Astrocyte of the cerebellum (primary cell): Measurements from ENCODE around the gene CHCHD6.

Experiments
- DNase-seq: peaks from one replicate; pipeline ENCODE4 v3.0.0-alpha.2; 2011; ENCODE audit warnings: low read depth
- H3K4me3 ChIP-seq: 2 replicates; pipeline ENCODE4 v1.5.1; 2011; ENCODE audit warnings: mild to moderate bottlenecking, low read depth, low read length, moderate library complexity
- in situ Hi-C: cut with HindIII; loops from 2 replicates; pipeline ENCODE4 v1.10.0; 2017; ENCODE audit warnings: low sequenced_read_pairs
- TF ChIP-seq, protein P1 (sequence below): IDR thresholded peaks from 2 replicates; pipeline ENCODE4 v1.5.1; 2012; ENCODE audit warnings: low read length, low read depth, moderate library complexity, mild to moderate bottlenecking; ENCODE audit errors: missing control alignments

Gene CHCHD6

DNA sequence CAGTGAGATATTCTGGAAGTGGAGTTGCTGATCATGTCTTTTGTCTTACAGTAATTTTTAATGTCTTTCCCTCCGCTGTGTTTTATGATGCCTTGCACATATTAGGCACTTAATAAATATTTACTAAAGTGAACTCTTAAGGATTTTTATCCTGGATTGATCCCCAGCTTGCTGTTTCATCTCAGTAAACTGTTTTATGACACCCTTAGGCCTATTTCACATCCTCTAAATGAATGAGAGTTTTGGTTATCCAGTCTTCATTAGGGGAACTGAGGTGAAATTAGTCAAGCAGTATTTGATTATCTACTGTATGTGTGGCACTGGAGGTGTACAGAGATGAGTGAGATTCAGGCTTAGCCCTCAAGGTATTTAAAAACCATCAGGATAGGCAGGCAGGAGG lies 19.8 kb downstream of the CHCHD6 start:
- no peak for DNase-seq
- in situ Hi-C loops, result no loop called here
- no peak overlapping the region for H3K4me3 ChIP-seq
- TF ChIP-seq, protein P1, sequence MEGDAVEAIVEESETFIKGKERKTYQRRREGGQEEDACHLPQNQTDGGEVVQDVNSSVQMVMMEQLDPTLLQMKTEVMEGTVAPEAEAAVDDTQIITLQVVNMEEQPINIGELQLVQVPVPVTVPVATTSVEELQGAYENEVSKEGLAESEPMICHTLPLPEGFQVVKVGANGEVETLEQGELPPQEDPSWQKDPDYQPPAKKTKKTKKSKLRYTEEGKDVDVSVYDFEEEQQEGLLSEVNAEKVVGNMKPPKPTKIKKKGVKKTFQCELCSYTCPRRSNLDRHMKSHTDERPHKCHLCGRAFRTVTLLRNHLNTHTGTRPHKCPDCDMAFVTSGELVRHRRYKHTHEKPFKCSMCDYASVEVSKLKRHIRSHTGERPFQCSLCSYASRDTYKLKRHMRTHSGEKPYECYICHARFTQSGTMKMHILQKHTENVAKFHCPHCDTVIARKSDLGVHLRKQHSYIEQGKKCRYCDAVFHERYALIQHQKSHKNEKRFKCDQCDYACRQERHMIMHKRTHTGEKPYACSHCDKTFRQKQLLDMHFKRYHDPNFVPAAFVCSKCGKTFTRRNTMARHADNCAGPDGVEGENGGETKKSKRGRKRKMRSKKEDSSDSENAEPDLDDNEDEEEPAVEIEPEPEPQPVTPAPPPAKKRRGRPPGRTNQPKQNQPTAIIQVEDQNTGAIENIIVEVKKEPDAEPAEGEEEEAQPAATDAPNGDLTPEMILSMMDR, result no peak

DNA sequence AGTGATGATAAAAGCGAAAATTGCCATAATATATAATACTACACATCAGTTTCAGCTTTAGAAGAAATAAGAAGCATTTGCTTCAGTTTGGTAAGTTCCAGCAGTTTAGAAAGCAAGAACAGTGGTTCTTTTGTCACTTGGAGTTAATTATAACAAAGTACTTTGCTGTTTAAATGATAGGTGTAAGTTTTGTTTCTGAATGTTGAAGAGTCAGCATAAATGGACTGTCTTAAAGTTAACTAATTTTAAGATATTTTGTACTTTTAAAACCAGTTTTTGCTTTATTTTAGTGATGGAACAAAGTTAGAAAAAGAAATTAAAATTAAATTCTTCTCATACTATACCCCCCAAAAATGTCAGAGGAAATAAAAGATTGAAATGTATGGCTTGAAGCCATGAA lies 24.6 kb downstream of the CHCHD6 start:
- TF ChIP-seq, protein P1, result no peak
- H3K4me3 ChIP-seq, result no peak overlapping the region
- no peak for DNase-seq
- in situ Hi-C loops, result no loop called here

DNA sequence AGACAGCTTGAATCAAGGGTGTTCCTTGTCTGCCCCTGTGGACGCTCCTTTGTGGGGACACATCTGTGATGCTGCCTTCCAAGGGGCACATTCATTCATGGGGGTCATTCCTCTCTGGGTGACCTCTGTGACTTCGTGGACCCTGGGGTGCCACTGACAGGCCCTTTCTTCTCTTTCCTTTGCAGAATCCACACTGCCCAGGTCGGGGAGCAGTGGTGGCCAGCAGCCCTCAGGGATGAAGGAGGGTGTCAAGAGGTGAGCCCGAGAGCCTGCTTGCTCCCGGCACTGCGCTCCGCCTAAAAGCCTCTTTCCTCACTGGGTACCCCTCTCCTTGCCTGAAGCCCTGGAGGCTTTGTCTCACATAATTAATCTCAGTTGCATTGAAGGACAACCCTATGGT lies 26.3 kb downstream of the CHCHD6 start:
- no peak for DNase-seq
- H3K4me3 ChIP-seq, result no peak overlapping the region
- TF ChIP-seq, protein P1, result no peak
- in situ Hi-C loops, result no loop called here

DNA sequence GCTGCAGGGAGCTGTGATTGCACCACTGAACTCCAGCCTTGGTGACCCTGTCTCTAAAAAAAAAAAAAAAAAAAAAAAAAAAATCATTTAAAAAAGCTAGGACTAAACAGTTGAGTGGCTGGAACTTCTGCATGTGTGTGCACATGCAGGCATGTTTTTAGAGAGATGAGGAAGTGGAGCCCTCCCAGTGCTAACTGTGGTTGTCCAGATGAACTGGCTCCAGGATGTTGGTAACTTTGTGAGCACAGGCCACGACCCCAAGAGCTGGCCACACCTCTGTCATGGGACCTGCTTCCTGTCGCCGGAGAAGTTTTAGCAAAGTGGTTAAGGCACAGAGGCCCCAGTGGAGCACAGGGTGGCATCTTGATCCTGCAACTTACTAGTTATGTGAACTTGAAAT lies 27.0 kb downstream of the CHCHD6 start:
- in situ Hi-C loops, result no loop called here
- no peak for DNase-seq
- no peak overlapping the region for H3K4me3 ChIP-seq
- TF ChIP-seq, protein P1, result no peak

DNA sequence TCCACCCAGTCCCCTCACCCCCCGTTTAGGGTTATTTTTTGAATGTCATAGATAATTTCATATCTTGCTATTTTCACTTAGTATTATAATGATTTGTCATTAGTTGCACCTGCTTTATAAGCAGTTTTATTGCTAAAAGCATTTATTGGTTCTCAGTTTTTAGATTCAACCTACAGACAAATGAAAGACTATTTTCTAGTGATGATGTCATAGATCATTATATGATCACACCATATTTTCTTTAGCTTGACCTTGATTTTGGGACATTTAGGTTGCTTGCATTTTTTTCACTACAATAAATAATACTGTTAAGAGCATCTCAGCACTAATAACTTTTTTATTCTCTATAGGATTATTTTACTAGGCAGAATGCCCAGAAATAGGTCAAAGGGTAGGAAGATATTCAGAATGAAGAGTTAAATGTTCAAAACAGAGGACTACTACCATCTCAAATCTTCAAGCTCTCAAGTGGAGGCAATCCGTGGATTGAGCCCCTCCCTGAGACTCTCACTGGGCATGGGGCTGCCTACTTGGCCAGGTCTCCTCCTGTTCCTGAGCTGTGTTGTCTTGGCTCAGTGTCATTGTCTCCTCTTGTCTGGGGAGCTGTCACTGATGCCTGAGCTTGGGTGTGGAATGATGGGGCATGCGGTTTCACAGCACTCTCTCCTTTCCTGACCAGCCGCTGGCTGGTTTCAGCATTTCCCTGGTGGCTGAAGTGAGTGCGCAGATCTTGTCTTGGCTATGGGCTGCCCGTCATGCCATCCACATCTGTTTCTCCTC lies 28.4 kb downstream of the CHCHD6 start:
- in situ Hi-C loops, result no loop called here
- no peak for DNase-seq

DNA sequence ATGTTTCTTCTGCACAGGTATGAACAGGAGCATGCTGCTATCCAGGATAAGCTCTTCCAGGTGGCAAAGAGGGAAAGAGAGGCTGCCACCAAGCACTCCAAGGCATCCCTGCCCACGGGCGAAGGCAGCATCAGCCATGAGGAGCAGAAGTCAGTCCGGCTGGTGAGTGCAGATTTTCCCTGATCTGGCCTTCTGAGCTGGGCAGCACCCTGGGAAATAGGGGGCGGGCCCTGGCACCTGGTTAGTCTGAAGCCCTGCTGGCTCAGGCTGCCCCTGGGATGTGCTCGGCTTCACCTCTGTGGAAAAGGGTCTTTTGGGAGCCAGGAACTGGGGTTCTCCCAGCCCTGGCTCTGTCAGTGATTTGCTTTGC lies 29.0 kb downstream of the CHCHD6 start:
- no peak for DNase-seq
- in situ Hi-C loops, result no loop called here
- TF ChIP-seq, protein P1, result no peak

More for the DNA sequence above, 28.4 kb downstream of the CHCHD6 start:
- no peak overlapping the region for H3K4me3 ChIP-seq
- TF ChIP-seq, protein P1, result no peak

More for the DNA sequence above, 29.0 kb downstream of the CHCHD6 start:
- H3K4me3 ChIP-seq, result no peak overlapping the region
